Subcutaneous abdominal adipose tissue (tissue), 5 donors: ENCODE data around the gene SNX24.

Source experiments
- H3K27ac ChIP-seq: one replicate; pipeline ENCODE4 v1.7.0; 2013; ENCODE audit warnings: low read depth, mild to moderate bottlenecking, inconsistent platforms, low read length, moderate library complexity
- H3K27me3 ChIP-seq, 5 donors: one replicate each; pipeline ENCODE4 v1.7.0; 2013; ENCODE audit warnings: low read length in 5 of 5, inconsistent platforms in 1 of 5; ENCODE audit not compliant: control insufficient read depth in 5 of 5, insufficient read depth in 4 of 5
- H3K36me3 ChIP-seq, 5 donors: one replicate each; pipeline ENCODE4 v1.7.0; 2013; ENCODE audit warnings: low read length in 5 of 5; ENCODE audit not compliant: control insufficient read depth in 5 of 5, insufficient read depth in 5 of 5
- H3K4me1 ChIP-seq, 5 donors: one replicate each; pipeline ENCODE4 v1.7.0; 2013; ENCODE audit warnings: low read length in 5 of 5, mild to moderate bottlenecking in 3 of 5, moderate library complexity in 1 of 5; ENCODE audit not compliant: control insufficient read depth in 5 of 5, insufficient read depth in 5 of 5
- H3K4me3 ChIP-seq, 5 donors: one replicate each; pipeline ENCODE4 v1.7.0; 2013; ENCODE audit warnings: low read length in 5 of 5, low read depth in 1 of 5
- H3K9ac ChIP-seq, 5 donors: one replicate each; pipeline ENCODE4 v1.7.0; 2013; ENCODE audit warnings: low read length in 5 of 5, mild to moderate bottlenecking in 4 of 5, moderate library complexity in 3 of 5
- H3K9me3 ChIP-seq, 5 donors: one replicate each; pipeline ENCODE4 v1.7.0; 2013; ENCODE audit warnings: low read length in 5 of 5; ENCODE audit not compliant: control insufficient read depth in 5 of 5
- donor health status: healthy.
- donor health status: healthy.
- donor health status: healthy.
- donor health status: healthy.
- donor health status: healthy.

SNX24 gene

GRCh38 chr5:122885891-122886290 is 40.5 kb downstream of the SNX24 start:
- H3K27me3 ChIP-seq = no peaks in the 10 kb centered on the region
- H3K36me3 ChIP-seq = no peaks in the 10 kb centered on the region
- H3K4me1 ChIP-seq = no peaks in the 10 kb centered on the region
- peaks cover 0 to 3% (median 0%) of the 10 kb centered on the region in 5 donors for H3K9me3 ChIP-seq
- no peak overlapping the region for H3K4me3 ChIP-seq
- H3K9ac ChIP-seq = no peak overlapping the region
- no peak overlapping the region for H3K27ac ChIP-seq

- Histone ChIP-seq H3K9me3 (no peaks in the 10 kb centered on the region), H3K4me1 (no peaks in the 10 kb centered on the region), H3K9ac (no peak overlapping the region), H3K27ac (no peak overlapping the region), H3K4me3 (no peak overlapping the region), H3K36me3 (no peaks in the 10 kb centered on the region), H3K27me3 (no peaks in the 10 kb centered on the region)
These were observed 49.7 kb downstream of the SNX24 start for GRCh38 chr5:122895141-122895540.

- Histone ChIP-seq H3K4me3 (no peak overlapping the region), H3K4me1 (no peaks in the 10 kb centered on the region), H3K36me3 (no peaks in the 10 kb centered on the region), H3K27ac (no peak overlapping the region), H3K27me3 (no peaks in the 10 kb centered on the region), H3K9me3 (no peaks in the 10 kb centered on the region), H3K9ac (no peak overlapping the region)
These were observed 51.3 kb downstream of the SNX24 start for GRCh38 chr5:122896598-122897282.

- no peak overlapping the region for H3K4me3 ChIP-seq
- no peak overlapping the region for H3K27ac ChIP-seq
- no peaks in the 10 kb centered on the region for H3K27me3 ChIP-seq
- H3K4me1 ChIP-seq = no peaks in the 10 kb centered on the region
- no peak overlapping the region for H3K9ac ChIP-seq
- peaks cover 0 to under 1% (median 0%) of the 10 kb centered on the region in 5 donors for H3K36me3 ChIP-seq
- no peaks in the 10 kb centered on the region for H3K9me3 ChIP-seq
These were observed 51.8 kb downstream of the SNX24 start for GRCh38 chr5:122897283-122897602.

- Histone ChIP-seq H3K36me3 (peaks cover 0 to 4% (median 0%) of the 10 kb centered on the region in 5 donors), H3K9me3 (no peaks in the 10 kb centered on the region), H3K4me3 (no peak overlapping the region), H3K4me1 (no peaks in the 10 kb centered on the region), H3K27me3 (no peaks in the 10 kb centered on the region), H3K9ac (no peak overlapping the region), H3K27ac (no peak overlapping the region)
These were observed 55.9 kb downstream of the SNX24 start for GRCh38 chr5:122901346-122901745.

- Histone ChIP-seq H3K9ac (no peak overlapping the region), H3K27ac (no peak overlapping the region), H3K4me3 (no peak overlapping the region), H3K4me1 (no peaks in the 10 kb centered on the region), H3K36me3 (peaks cover 0 to 4% (median 0%) of the 10 kb centered on the region in 5 donors), H3K9me3 (no peaks in the 10 kb centered on the region), H3K27me3 (no peaks in the 10 kb centered on the region)
These were observed 56.9 kb downstream of the SNX24 start for GRCh38 chr5:122902263-122902662.

- no peak overlapping the region for H3K4me3 ChIP-seq
- H3K27me3 ChIP-seq = no peaks in the 10 kb centered on the region
- H3K27ac ChIP-seq = no peak overlapping the region
- peaks cover 0 to 4% (median 0%) of the 10 kb centered on the region in 5 donors for H3K36me3 ChIP-seq
- peaks cover 0 to 2% (median 0%) of the 10 kb centered on the region in 5 donors for H3K4me1 ChIP-seq
- H3K9me3 ChIP-seq = no peaks in the 10 kb centered on the region
- H3K9ac ChIP-seq = no peak overlapping the region
These were observed 61.4 kb downstream of the SNX24 start for GRCh38 chr5:122906768-122907167.

GRCh38 chr5:122907276-122907675 is 61.9 kb downstream of the SNX24 start:
- Histone ChIP-seq H3K4me1 (peaks cover 0 to 2% (median 0%) of the 10 kb centered on the region in 5 donors), H3K4me3 (no peak overlapping the region), H3K27ac (no peak overlapping the region), H3K9me3 (no peaks in the 10 kb centered on the region), H3K9ac (no peak overlapping the region), H3K27me3 (no peaks in the 10 kb centered on the region), H3K36me3 (peaks cover 0 to 3% (median 0%) of the 10 kb centered on the region in 5 donors)

GRCh38 chr5:122908108-122908507 is 62.7 kb downstream of the SNX24 start:
- peaks cover 0 to 2% (median 0%) of the 10 kb centered on the region in 5 donors for H3K4me1 ChIP-seq
- no peaks in the 10 kb centered on the region for H3K27me3 ChIP-seq
- H3K36me3 ChIP-seq = no peaks in the 10 kb centered on the region
- H3K9me3 ChIP-seq = no peaks in the 10 kb centered on the region
- no peak overlapping the region for H3K4me3 ChIP-seq
- H3K9ac ChIP-seq = no peak overlapping the region
- no peak overlapping the region for H3K27ac ChIP-seq

- Histone ChIP-seq H3K9ac (no peak overlapping the region), H3K4me1 (peaks cover 0 to 2% (median 0%) of the 10 kb centered on the region in 5 donors), H3K4me3 (no peak overlapping the region), H3K9me3 (no peaks in the 10 kb centered on the region), H3K27me3 (no peaks in the 10 kb centered on the region), H3K27ac (no peak overlapping the region), H3K36me3 (no peaks in the 10 kb centered on the region)
These were observed 63.2 kb downstream of the SNX24 start for GRCh38 chr5:122908662-122909061.
